Liver (tissue), 9 donors: Measurements from ENCODE around the gene LBP. TPM values are rescaled to one million over a fixed set of nuclear protein-coding genes. Genes with fewer than 3 reads are reported as not detected.
"Not testable (repeated sequence)": the region's sequence is repeated elsewhere in the genome, so short reads cannot be mapped to it uniquely, and the experiment has no call there.

ENCODE experiments used
- DNase-seq: peaks from one replicate; pipeline ENCODE4 v3.0.0-alpha.2; 2017; ENCODE audit warnings: low spot score
- H3K27ac ChIP-seq, 2 donors: one replicate each; pipeline ENCODE4 v1.7.0; 2013; ENCODE audit warnings: inconsistent platforms in 2 of 2, low read length in 2 of 2, control low read depth in 1 of 2, low read depth in 1 of 2, mild to moderate bottlenecking in 1 of 2
- H3K27me3 ChIP-seq, 4 donors: one replicate each; pipeline versions ENCODE4 v1.6.1 to v1.7.0; 2013; ENCODE audit warnings: low read length in 3 of 4, inconsistent platforms in 1 of 4, mild to moderate bottlenecking in 1 of 4, moderate library complexity in 1 of 4; ENCODE audit not compliant: control insufficient read depth in 4 of 4, insufficient read depth in 4 of 4
- H3K36me3 ChIP-seq, 4 donors: one replicate each; pipeline versions ENCODE4 v1.6.1 to v1.7.0; 2013; ENCODE audit warnings: low read length in 3 of 4, mild to moderate bottlenecking in 3 of 4, low read depth in 1 of 4, moderate library complexity in 1 of 4; ENCODE audit not compliant: control insufficient read depth in 4 of 4, insufficient read depth in 3 of 4
- H3K4me1 ChIP-seq, 4 donors: one replicate each; pipeline versions ENCODE4 v1.6.1 to v1.7.0; 2013; ENCODE audit warnings: low read length in 3 of 4, mild to moderate bottlenecking in 3 of 4, moderate library complexity in 1 of 4; ENCODE audit not compliant: control insufficient read depth in 4 of 4, insufficient read depth in 4 of 4
- H3K4me3 ChIP-seq, 3 donors: one replicate each; pipeline versions ENCODE4 v1.6.1 to v1.7.0; 2013; ENCODE audit warnings: low read length in 3 of 3, control low read depth in 1 of 3, low read depth in 1 of 3, mild to moderate bottlenecking in 1 of 3
- H3K9ac ChIP-seq, 2 donors: one replicate each; pipeline ENCODE4 v1.7.0; 2013; ENCODE audit warnings: low read length in 2 of 2, mild to moderate bottlenecking in 2 of 2, moderate library complexity in 2 of 2, control low read depth in 1 of 2, low read depth in 1 of 2
- H3K9me3 ChIP-seq, 4 donors: one replicate each; pipeline versions ENCODE4 v1.6.1 to v1.7.0; 2013; ENCODE audit warnings: low read length in 3 of 4; ENCODE audit not compliant: control insufficient read depth in 4 of 4
- EGR1 ChIP-seq, 2 donors: IDR thresholded peaks; 2 replicates each; pipeline ENCODE4 v1.6.1; 2016 to 2018; ENCODE audit warnings: antibody characterized with exemption in 2 of 2, low read depth in 2 of 2
- FOXA1 ChIP-seq: IDR thresholded peaks from 2 replicates; pipeline ENCODE4 v1.6.1; 2016; ENCODE audit warnings: antibody characterized with exemption
- FOXA2 ChIP-seq: IDR thresholded peaks from 2 replicates; pipeline ENCODE4 v1.6.1; 2016; ENCODE audit warnings: antibody characterized with exemption
- GABPA ChIP-seq, 2 donors: IDR thresholded peaks in 1 of 2; conservative IDR thresholded peaks in 1 of 2; 2 replicates each; pipeline ENCODE4 v1.6.1; 2016; ENCODE audit warnings: antibody characterized with exemption in 2 of 2, mild to moderate bottlenecking in 1 of 2, moderate library complexity in 1 of 2
- HNF4A ChIP-seq, 2 donors: conservative IDR thresholded peaks; 2 replicates each; pipeline ENCODE4 v1.6.1; 2016; ENCODE audit warnings: antibody characterized with exemption in 2 of 2, mild to moderate bottlenecking in 2 of 2
- HNF4G ChIP-seq: IDR thresholded peaks from 2 replicates; pipeline ENCODE4 v1.6.1; 2016; ENCODE audit warnings: antibody characterized with exemption
- JUND ChIP-seq, 2 donors: IDR thresholded peaks; 2 replicates each; pipeline ENCODE4 v1.6.1; 2016; ENCODE audit warnings: antibody characterized with exemption in 2 of 2
- NR2F2 ChIP-seq: IDR thresholded peaks from 2 replicates; pipeline ENCODE4 v1.6.1; 2016; ENCODE audit warnings: antibody characterized with exemption
- SP1 ChIP-seq: IDR thresholded peaks from 2 replicates; pipeline ENCODE4 v1.6.1; 2018; ENCODE audit warnings: antibody characterized with exemption, mild to moderate bottlenecking
- TAF1 ChIP-seq: conservative IDR thresholded peaks from 2 replicates; pipeline ENCODE4 v1.6.1; 2016; ENCODE audit warnings: antibody characterized with exemption, mild to moderate bottlenecking
- YY1 ChIP-seq: IDR thresholded peaks from 2 replicates; pipeline ENCODE4 v1.6.1; 2016; ENCODE audit warnings: antibody characterized with exemption, mild to moderate bottlenecking
- WGBS: extraction: QIAGEN DNeasy Blood & Tissue Kit; methylation state at CpG from one replicate; pipeline ENCODE4 v1.1.7; 2013; 5-methylcytosine and 5-hydroxymethylcytosine counted together
- polyA plus RNA-seq, 2 donors: library from polyadenylated mRNA; stranded (reverse) in 1 of 2; unstranded in 1 of 2; fragments of 200-250 nt in 1 of 2; fragments of >200 nt in 1 of 2; fragmentation: Nextera tagmentation in 1 of 2; extraction: Ambion mirVana in 1 of 2; gene quantifications; one replicate each; pipeline versions ENCODE4 v1.2.1 to v1.2.3, GENCODE V29; 2013 to 2015
- total RNA-seq, 2 donors: library from RNA; depleted of rRNA; stranded (reverse); fragments of >200 nt; gene quantifications; one replicate each; pipeline ENCODE4 v1.2.3, GENCODE V29; 2014
- TF ChIP-seq, protein P1 (sequence below): IDR thresholded peaks from 2 replicates; pipeline ENCODE4 v1.6.1; 2016; ENCODE audit warnings: antibody characterized with exemption, mild to moderate bottlenecking
- donor health status: healthy.
- donor health status: healthy.
- donor health status: healthy.
- donor health status: healthy.
- donor health status: healthy.

LBP gene
- total and polyA plus RNA-seq, 4 donors, result 561 to 1,485 (median 1,083) TPM

DNA sequence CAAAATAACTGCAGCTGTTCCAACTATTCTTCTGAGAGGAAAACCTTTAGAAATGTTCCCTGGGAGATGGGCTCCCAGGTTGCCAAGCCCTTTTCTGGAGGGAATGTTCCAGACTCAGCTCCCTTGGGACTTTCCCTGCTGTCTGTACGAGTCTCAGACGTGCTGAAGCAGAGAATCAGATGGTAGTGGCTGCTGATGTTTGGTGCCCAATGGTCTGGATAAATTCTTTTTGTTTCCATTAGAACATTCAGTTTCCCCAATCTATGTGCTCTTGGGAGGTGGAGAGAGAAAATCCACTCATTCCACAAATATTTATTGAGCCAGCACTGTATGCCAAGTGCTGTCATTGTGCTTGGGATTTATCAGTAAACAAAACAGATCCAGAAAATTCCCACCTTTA lies 48.9 kb downstream of the LBP start (continued):
- no peak for TF ChIP-seq NR2F2
- TF ChIP-seq TAF1, result no peak
- TF ChIP-seq, protein P1, sequence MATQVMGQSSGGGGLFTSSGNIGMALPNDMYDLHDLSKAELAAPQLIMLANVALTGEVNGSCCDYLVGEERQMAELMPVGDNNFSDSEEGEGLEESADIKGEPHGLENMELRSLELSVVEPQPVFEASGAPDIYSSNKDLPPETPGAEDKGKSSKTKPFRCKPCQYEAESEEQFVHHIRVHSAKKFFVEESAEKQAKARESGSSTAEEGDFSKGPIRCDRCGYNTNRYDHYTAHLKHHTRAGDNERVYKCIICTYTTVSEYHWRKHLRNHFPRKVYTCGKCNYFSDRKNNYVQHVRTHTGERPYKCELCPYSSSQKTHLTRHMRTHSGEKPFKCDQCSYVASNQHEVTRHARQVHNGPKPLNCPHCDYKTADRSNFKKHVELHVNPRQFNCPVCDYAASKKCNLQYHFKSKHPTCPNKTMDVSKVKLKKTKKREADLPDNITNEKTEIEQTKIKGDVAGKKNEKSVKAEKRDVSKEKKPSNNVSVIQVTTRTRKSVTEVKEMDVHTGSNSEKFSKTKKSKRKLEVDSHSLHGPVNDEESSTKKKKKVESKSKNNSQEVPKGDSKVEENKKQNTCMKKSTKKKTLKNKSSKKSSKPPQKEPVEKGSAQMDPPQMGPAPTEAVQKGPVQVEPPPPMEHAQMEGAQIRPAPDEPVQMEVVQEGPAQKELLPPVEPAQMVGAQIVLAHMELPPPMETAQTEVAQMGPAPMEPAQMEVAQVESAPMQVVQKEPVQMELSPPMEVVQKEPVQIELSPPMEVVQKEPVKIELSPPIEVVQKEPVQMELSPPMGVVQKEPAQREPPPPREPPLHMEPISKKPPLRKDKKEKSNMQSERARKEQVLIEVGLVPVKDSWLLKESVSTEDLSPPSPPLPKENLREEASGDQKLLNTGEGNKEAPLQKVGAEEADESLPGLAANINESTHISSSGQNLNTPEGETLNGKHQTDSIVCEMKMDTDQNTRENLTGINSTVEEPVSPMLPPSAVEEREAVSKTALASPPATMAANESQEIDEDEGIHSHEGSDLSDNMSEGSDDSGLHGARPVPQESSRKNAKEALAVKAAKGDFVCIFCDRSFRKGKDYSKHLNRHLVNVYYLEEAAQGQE, result no peak

DNA sequence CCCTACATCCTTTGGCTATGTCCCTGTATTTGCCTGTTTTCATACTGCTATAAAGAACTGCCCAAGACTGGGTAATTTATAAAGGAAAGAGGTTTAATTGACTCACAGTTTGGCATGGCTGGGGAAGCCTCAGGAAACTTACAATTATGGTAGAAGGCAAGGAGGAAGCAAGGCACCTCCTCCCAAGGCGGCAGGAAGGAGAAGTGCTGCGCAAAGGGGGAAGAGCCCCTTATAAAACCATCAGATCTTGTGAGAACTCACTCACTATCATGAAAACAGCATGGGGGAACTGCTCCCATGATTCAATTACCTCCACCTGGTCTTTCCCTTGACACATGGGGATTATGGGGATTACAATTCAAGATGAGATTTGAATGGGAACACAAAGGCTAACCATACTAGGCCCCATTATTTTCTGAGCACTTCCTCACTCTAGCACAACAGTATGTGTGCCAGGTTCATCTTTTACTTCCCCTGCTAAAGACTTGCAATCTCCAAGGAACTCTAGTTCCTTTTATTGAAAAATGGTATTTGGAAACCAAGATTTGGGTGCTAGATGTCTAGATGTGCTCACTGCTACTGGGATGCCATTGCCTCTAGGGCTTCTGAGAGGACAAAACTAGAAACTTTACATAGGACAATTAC lies 49.6 kb downstream of the LBP start:
- not testable (repeated sequence) for H3K27me3 ChIP-seq, H3K4me3 ChIP-seq, H3K9ac ChIP-seq, H3K9me3 ChIP-seq, H3K4me1 ChIP-seq, H3K27ac ChIP-seq, DNase-seq, H3K36me3 ChIP-seq
- 82% methylated on average over 2 of the region's 2 CpGs for WGBS

DNA sequence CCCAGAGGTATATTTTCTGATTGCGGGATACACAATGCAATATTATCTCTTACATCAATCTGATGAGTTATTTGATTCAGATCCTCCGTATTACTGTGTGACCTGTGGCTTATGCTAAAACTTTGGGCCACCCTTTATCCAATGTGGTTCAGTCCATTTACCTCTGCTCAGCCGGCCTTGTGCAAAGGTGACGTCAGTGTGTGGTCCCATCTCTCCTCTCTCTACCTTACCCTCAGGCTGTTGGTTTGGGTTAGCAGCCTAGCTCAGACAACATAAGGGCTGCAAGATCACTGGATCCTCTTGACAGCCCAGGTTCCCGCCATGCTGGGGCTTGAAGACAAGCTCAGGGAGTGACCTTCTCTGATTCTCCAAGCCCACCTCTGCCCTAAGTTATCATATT lies 55.8 kb downstream of the LBP start:
- no peak overlapping the region for H3K9ac ChIP-seq
- no peaks in the 10 kb centered on the region for H3K4me1 ChIP-seq
- no peak for DNase-seq
- no peaks in the 10 kb centered on the region for H3K36me3 ChIP-seq
- H3K27ac ChIP-seq, result no peak overlapping the region
- no peaks in the 10 kb centered on the region for H3K27me3 ChIP-seq
- TF ChIP-seq HNF4A (conservative IDR thresholded peaks at IDR 0.05), result no peak
- TF ChIP-seq EGR1 (IDR thresholded peaks at IDR 0.05; ENCODE audit: low read depth in 2 of 2), result no peak
- no peak for TF ChIP-seq JUND (IDR thresholded peaks at IDR 0.05)
- no peak for TF ChIP-seq HNF4G
- no peak for TF ChIP-seq GABPA (IDR thresholded peaks at IDR 0.05 in 1 of 2, conservative IDR thresholded peaks at IDR 0.05 in 1 of 2)
- no peak for TF ChIP-seq FOXA1
- TF ChIP-seq TAF1, result no peak
- no peak for TF ChIP-seq YY1
- TF ChIP-seq NR2F2, result no peak
- TF ChIP-seq FOXA2, result no peak
- no peak for TF ChIP-seq SP1
- WGBS, result 96% methylated on average over 5 of the region's 5 CpGs
- no peaks in the 10 kb centered on the region for H3K9me3 ChIP-seq
- no peak overlapping the region for H3K4me3 ChIP-seq

DNA sequence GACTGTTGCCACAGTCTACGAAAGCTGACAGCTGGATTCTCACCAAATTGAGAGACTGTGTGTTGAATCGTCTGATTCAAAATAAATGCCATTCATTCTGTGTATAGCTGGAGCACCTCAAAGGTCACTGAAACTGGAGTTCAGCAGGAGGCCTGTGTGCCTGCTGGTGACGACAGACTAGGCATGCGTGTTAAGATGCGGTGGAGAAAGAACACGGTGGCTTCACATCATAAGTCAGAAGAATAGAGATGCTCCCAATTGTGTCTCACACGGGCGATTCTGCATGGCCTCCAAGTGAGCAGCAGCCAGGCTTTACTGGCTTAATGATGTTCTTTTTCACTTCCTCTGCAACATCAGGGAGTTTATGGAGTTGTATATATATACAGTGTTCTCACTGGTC lies 56.5 kb downstream of the LBP start:
- H3K9ac ChIP-seq, result no peak overlapping the region
- no peaks in the 10 kb centered on the region for H3K36me3 ChIP-seq
- H3K4me1 ChIP-seq, result no peaks in the 10 kb centered on the region
- DNase-seq, result no peak
- no peak overlapping the region for H3K4me3 ChIP-seq
- H3K27me3 ChIP-seq, result no peaks in the 10 kb centered on the region
- TF ChIP-seq YY1, result no peak
- TF ChIP-seq FOXA2, result no peak
- no peak for TF ChIP-seq HNF4A (conservative IDR thresholded peaks at IDR 0.05)
- no peak for TF ChIP-seq GABPA (IDR thresholded peaks at IDR 0.05 in 1 of 2, conservative IDR thresholded peaks at IDR 0.05 in 1 of 2)
- no peak overlapping the region for H3K27ac ChIP-seq
- H3K9me3 ChIP-seq, result no peaks in the 10 kb centered on the region
- 84% methylated on average over 8 of the region's 8 CpGs for WGBS
